KOPT-K1 (cell line): ENCODE data around the gene RAD50.
A peak's percentile ranks its signal among the peaks of the same experiment; 100 is the strongest.
"Not testable (repeated sequence)": the region's sequence is repeated elsewhere in the genome, so short reads cannot be mapped to it uniquely, and the experiment has no call there.

Experiments used
- H3K27ac ChIP-seq: fragments of 200-600 bp; sonication (generic); 2 replicates; pipeline ENCODE4 v1.5.1; 2016; ENCODE audit warnings: antibody characterized with exemption, mild to moderate bottlenecking, low read depth, low read length; ENCODE audit not compliant: poor library complexity, severe bottlenecking
- H3K36me3 ChIP-seq: fragments of 200-600 bp; sonication (generic); 2 replicates; pipeline ENCODE4 v1.5.1; 2017; ENCODE audit warnings: antibody characterized with exemption, mild to moderate bottlenecking, low read length, moderate library complexity; ENCODE audit not compliant: insufficient read depth
- H3K9me3 ChIP-seq: fragments of 200-600 bp; sonication (generic); 2 replicates; pipeline ENCODE4 v1.5.1; 2017; ENCODE audit warnings: antibody characterized with exemption, low read length, mild to moderate bottlenecking; ENCODE audit not compliant: insufficient read depth, poor library complexity, severe bottlenecking

The RAD50 gene

GRCh38 chr5:132556763-132557477, at the start of gene RAD50:
TSS of gene RAD50 (plus strand) at chr5:132556977. CDS start at chr5:132557325, 348 bp downstream.
- Histone ChIP-seq H3K9me3 (no peaks in the 10 kb centered on the region), H3K27ac (peak within 1 kb of the TSS; percentile 86), H3K36me3 (peaks cover 24% of the 10 kb centered on the region)

- H3K9me3 ChIP-seq = peaks cover 18% of the 10 kb centered on the region
- H3K27ac ChIP-seq = no peak overlapping the region
- H3K36me3 ChIP-seq = no peaks in the 10 kb centered on the region
Observed at GRCh38 chr5:132510076-132510475, 46.7 kb upstream of the RAD50 start.

GRCh38 chr5:132513618-132514336, 43.0 kb upstream of the RAD50 start:
- H3K36me3 ChIP-seq, H3K27ac ChIP-seq: not testable (repeated sequence)
- peaks cover 18% of the 10 kb centered on the region for H3K9me3 ChIP-seq

DNA sequence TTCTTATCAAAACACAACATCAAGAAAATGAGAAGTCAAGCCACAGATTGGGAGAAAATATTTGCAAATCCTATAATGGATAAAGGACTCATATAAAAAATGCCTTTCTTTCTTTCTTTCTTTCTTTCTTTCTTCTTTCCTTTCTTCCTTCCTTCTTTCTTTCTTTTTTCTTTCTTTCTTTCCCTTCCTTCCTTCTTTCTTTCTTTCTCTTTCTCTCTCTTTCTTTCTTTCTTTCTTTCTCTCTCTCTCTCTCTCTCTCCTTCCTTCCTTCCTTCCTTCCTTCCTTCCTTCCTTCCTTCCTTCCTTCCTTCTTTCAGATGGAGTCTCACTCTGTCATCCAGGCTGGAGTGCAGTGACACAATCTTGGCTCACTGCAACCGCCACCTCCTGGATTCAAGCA, 34.7 kb upstream of the RAD50 start:
- H3K36me3 ChIP-seq, H3K9me3 ChIP-seq, H3K27ac ChIP-seq: not testable (repeated sequence)

GRCh38 chr5:132524877-132525276, 31.9 kb upstream of the RAD50 start:
- H3K27ac ChIP-seq, H3K36me3 ChIP-seq, H3K9me3 ChIP-seq: not testable (repeated sequence)

DNA sequence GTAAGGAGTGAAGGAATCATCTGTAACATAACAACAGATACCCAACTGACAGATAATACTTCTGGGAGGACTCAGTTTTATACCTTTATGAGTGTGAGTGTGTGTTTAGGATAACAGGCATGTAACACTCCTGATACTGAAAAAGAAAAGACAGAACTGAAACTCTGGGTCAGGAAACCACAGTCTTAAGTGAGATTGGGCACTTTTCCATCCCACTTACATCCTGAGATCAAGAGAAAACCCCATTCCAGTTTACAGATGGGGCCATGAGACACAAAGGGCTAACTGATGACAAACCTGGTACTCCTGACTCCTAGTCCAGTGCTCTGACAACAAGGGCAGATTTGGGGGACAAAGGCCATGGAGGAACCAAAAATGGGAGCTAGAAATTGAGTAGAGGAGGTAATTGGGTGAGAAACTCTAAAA, 31.5 kb upstream of the RAD50 start:
- H3K9me3 ChIP-seq = peaks cover 4% of the 10 kb centered on the region
- no peak overlapping the region for H3K27ac ChIP-seq

DNA sequence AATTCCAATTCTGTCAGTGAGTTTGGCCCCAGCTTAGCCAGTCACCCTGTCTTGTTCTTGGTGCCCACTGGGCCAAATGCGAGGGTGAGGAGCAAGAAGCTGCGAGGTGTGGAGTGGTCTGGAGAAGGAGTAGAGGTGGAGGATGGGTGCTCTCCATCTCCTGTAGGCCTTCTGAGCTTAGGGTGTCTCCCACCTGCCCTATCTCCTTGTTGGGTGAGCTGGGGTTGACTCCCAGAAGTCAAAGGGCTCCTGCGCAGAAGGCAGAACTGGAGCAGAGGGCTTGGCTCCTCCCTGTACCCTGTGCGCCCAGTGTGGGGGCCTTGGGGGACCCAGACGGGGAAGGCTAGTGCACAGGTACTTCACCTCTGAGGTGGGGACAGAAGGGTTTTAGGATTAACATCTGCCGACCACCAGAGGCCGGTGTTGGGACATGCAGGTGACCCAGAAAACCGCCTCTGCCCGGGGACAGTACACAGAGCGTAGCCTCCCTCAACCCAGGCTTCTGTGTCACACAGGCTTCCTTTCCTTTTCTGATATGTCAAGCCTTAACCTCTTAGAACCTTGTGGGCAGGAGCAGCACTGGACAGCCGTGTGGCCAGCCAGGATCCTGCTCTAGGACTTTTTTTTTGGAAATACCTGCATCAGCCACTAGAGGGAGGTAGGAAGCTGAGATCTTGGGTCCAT, 30.3 kb upstream of the RAD50 start:
- Histone ChIP-seq H3K27ac (no peak overlapping the region), H3K9me3 (peaks cover 1% of the 10 kb centered on the region), H3K36me3 (no peaks in the 10 kb centered on the region)

More for the DNA sequence above, 31.5 kb upstream of the RAD50 start:
- no peaks in the 10 kb centered on the region for H3K36me3 ChIP-seq

DNA sequence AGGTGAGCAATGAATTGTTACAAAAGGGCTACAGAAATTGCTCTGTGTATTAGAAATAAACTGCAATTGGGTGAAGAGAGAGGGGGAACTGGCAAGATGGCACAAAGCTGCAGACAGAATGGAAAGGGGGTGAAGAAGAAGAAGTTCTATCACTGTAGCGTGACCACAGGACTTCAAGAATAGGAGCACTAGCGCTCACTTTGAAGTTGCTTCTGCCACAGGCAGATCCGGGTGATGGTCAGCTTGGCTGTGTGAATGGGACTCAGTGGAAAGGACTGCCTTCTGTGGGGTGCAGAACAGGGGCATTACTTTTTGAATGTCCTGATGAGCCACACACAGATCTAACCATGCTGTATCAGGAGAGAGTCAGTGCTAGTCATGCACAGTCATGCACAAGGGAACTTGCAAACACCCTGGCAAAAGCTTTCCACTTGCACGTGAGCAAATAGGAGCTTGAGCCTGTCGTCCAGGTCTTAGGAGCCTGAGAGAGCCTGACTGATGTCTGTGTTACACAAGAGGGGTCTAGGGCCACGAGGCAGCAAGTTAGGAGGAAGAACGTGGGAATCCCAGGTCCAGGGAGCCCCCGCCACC, 29.7 kb upstream of the RAD50 start:
- no peaks in the 10 kb centered on the region for H3K36me3 ChIP-seq
- no peak overlapping the region for H3K27ac ChIP-seq
- no peaks in the 10 kb centered on the region for H3K9me3 ChIP-seq

DNA sequence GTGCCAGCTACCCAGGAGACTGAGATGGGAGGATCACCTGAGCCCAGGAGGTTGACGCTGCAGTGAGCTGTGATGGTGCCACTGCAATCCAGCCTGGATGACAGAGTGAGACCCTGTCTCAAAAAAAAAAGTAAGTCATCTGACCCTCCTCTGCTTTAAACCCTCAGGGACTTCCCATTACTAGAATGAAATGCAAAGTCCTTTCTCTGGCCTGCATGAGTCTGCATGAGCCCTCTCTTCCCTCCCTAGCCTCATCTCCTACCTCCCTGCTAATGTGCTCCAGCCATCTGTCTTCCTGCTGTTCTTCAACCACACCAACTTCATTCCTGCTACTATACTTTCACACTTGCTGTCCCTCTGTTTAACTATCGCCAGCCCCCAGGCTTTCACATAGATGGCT, 28.8 kb upstream of the RAD50 start:
- no peaks in the 10 kb centered on the region for H3K9me3 ChIP-seq
- H3K36me3 ChIP-seq = no peaks in the 10 kb centered on the region
- H3K27ac ChIP-seq = no peak overlapping the region

DNA sequence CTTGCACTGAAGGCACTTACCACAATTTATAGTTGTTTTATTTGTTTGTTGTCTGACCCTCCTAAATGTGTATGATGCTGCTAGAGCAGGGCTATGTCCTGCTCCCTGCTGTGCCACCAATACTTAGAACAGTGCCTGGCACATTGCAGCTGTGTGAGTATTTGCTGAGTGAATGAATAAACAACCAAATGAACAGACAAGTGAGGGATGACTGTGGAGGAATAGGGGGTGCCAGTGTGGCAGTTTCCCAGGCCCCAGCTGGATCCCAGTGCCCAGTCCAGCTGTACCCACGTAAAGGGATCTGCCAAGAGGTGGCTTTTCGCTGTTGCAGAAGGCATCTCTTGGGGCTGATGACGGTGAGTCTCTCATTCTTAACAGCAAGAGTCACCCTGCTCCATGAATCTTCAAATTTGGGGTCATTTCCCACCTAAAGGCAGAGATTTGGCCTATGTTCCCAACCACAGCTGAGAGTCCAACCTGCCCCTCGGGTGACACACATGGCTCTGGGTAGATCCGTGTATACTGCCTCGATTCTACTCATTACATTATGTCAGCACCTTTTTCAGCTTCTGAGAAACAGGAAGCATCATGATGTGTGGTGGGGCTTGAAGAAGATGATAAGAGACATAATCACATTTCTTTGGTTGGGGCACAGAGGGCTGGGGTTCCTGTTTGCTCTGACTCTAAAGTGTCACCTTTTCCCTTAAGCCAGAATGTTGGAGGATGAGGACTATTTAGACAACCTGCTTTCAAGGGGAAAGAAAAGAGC, 27.7 kb upstream of the RAD50 start:
- H3K9me3 ChIP-seq = no peaks in the 10 kb centered on the region
- H3K27ac ChIP-seq = peak overlapping the region; percentile 59
- H3K36me3 ChIP-seq = no peaks in the 10 kb centered on the region

GRCh38 chr5:132530946-132531345, 25.8 kb upstream of the RAD50 start:
- Histone ChIP-seq H3K27ac (no peak overlapping the region), H3K36me3 (no peaks in the 10 kb centered on the region), H3K9me3 (no peaks in the 10 kb centered on the region)

DNA sequence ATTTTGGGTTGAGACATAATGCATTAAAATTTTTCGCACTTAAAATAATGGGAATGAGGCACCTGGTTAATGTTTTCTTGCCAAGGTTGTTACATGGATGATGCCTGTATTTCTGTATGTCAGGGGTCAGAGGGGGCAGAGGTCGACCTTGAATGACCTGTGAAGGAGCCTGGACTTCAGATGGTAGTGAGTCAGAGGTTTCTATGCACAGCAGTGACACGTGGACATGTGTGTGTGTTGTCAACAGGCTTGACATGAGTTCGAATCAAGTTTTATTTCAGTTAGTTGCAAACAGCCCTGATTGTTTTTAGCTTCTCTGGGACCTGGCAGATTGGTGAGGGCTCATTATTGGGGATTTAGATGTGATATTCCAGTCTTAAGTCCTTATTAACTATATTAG, 17.1 kb upstream of the RAD50 start:
- Histone ChIP-seq H3K9me3 (no peaks in the 10 kb centered on the region), H3K27ac (no peak overlapping the region), H3K36me3 (no peaks in the 10 kb centered on the region)

GRCh38 chr5:132540149-132540548, 16.6 kb upstream of the RAD50 start:
- no peaks in the 10 kb centered on the region for H3K36me3 ChIP-seq
- no peaks in the 10 kb centered on the region for H3K9me3 ChIP-seq
- H3K27ac ChIP-seq = no peak overlapping the region

DNA sequence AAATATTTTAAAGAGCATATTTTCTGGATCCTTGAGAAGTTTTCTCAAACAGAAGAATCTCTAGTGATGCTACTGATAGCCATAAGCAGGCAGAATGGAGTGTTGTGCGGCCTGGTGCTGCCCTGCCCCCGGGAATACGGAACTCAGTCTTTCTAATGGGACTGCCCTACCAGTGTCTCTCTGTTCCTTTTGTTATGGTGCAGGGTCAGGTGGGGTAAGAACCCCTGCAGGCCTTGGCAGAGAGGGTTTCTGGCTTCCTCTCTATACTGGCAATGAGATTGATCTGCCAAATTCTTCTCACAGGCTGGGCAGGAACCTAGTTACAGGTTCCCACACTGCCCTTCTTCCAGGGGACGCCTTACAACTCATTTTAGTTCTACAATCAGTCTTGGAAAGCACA, 16.0 kb upstream of the RAD50 start:
- H3K9me3 ChIP-seq = no peaks in the 10 kb centered on the region
- H3K27ac ChIP-seq = no peak overlapping the region
- H3K36me3 ChIP-seq = no peaks in the 10 kb centered on the region
